Measurements from ENCODE around the gene CSAG2.
"Not testable (repeated sequence)": the region's sequence is repeated elsewhere in the genome, so short reads cannot be mapped to it uniquely, and the experiment has no call there.

CSAG2 gene, protein sequence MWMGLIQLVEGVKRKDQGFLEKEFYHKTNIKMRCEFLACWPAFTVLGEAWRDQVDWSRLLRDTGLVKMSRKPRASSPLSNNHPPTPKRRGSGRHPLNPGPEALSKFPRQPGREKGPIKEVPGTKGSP

DNA sequence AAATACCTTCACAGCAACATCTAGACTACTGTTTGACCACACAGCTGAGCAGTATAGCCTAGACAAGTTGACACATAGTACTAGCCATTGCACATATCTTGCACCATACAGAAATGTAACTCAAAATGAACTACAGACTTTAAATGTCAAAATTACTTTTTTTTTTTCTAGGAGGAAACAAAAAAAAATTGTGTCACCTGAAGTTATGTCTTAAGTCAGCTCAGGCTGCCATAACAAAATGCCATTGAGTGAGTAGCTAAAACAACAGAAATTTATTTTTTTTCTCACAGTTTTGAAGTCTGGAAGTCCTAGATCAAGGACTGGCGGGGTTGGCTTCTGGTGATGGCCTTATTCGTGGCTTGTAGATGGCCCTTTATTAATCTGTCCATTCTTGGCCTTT lies at the start of gene CSAG2:
TSS of gene CSAG2 (minus strand) at position 101 of the 400 bp plus-strand sequence. CDS start 161 bp downstream, outside the sequence.
- not testable (repeated sequence) for DNase-seq

GRCh38 chrX:152754871-152755270 lies 45.8 kb upstream of the CSAG2 start:
- DNase-seq = not testable (repeated sequence)

GRCh38 chrX:152753686-152754650 lies 44.9 kb upstream of the CSAG2 start, which contains the start of gene MAGEA2:
Gene MAGEA2, minus strand, starts transcription at chrX:152753842. Its CDS starts 2,479 bp downstream, at chrX:152751363.
- DNase-seq = not testable (repeated sequence)

DNA sequence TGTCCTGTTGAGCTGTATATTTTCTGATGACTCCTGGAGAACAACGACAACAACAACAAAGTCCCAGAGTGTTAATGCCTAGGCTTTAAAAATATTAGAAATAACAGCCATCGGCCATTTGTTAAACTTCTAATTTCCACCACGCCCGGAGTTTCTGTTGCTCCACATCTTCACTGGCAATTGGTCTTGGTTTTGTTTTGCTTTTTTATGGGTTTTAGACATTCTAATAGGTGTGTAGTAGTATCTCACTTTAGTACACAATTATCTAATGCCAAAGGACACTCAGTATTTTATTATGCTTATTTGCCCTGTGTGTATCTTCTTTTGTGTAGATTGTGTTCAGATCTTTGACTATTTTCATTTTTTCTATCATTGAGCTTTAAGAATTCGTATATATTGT lies 29.5 kb upstream of the CSAG2 start:
- DNase-seq = no peak

DNA sequence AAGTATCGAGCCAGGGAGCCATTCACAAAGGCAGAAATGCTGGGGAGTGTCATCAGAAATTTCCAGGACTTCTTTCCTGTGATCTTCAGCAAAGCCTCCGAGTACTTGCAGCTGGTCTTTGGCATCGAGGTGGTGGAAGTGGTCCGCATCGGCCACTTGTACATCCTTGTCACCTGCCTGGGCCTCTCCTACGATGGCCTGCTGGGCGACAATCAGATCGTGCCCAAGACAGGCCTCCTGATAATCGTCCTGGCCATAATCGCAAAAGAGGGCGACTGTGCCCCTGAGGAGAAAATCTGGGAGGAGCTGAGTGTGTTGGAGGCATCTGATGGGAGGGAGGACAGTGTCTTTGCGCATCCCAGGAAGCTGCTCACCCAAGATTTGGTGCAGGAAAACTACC lies 27.5 kb upstream of the CSAG2 start:
- not testable (repeated sequence) for DNase-seq

DNA sequence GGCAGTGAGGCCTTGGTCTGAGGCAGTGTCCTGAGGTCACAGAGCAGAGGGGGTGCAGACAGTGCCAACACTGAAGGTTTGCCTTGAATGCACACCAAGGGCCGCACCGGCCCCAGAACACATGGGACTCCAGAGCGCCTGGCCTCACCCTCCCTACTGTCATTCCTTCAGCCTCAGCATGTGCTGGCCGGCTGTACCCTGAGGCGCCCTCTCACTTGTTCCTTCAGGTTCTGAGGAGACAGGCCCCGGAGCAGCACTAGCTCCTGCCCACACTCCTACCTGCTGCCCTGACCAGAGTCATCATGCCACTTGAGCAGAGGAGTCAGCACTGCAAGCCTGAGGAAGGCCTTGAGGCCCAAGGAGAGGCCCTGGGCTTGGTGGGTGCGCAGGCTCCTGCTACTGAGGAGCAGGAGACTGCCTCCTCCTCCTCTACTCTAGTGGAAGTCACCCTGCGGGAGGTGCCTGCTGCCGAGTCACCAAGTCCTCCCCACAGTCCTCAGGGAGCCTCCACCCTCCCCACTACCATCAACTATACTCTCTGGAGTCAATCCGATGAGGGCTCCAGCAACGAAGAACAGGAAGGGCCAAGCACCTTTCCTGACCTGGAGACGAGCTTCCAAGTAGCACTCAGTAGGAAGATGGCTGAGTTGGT lies 26.9 kb upstream of the CSAG2 start:
- DNase-seq = no peak

DNA sequence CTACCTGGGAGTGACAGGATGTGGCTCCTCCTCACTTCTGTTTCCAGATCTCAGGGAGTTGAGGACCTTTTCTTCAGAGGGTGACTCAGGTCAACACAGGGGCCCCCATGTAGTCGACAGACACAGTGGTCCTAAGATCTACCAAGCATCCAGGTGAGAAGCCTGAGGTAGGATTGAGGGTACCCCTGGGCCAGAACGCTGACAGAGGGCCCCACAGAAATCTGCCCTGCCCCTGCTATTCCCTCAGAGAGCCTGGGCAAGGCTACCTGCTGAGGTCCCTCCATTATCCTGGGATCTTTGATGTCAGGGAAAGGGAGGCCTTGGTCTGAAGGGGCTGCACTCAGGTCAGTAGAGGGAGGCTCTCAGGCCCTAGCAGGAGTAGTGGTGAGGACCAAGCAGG lies 26.0 kb upstream of the CSAG2 start:
- DNase-seq = no peak

- DNase-seq = not testable (repeated sequence)
These were observed 25.2 kb upstream of the CSAG2 start for GRCh38 chrX:152734143-152734858.

GRCh38 chrX:152733261-152733975 lies 24.3 kb upstream of the CSAG2 start, which contains the start of the genes CSAG1 and MAGEA12:
Gene CSAG1, minus strand, starts transcription at chrX:152733721. Its CDS starts 1,261 bp downstream, at chrX:152732460.
Gene MAGEA12, plus strand, starts transcription at chrX:152733757. Its CDS starts 2,405 bp downstream, at chrX:152736162.
- DNase-seq = no peak

GRCh38 chrX:152725409-152725808 lies 16.3 kb upstream of the CSAG2 start:
- no peak for DNase-seq

DNA sequence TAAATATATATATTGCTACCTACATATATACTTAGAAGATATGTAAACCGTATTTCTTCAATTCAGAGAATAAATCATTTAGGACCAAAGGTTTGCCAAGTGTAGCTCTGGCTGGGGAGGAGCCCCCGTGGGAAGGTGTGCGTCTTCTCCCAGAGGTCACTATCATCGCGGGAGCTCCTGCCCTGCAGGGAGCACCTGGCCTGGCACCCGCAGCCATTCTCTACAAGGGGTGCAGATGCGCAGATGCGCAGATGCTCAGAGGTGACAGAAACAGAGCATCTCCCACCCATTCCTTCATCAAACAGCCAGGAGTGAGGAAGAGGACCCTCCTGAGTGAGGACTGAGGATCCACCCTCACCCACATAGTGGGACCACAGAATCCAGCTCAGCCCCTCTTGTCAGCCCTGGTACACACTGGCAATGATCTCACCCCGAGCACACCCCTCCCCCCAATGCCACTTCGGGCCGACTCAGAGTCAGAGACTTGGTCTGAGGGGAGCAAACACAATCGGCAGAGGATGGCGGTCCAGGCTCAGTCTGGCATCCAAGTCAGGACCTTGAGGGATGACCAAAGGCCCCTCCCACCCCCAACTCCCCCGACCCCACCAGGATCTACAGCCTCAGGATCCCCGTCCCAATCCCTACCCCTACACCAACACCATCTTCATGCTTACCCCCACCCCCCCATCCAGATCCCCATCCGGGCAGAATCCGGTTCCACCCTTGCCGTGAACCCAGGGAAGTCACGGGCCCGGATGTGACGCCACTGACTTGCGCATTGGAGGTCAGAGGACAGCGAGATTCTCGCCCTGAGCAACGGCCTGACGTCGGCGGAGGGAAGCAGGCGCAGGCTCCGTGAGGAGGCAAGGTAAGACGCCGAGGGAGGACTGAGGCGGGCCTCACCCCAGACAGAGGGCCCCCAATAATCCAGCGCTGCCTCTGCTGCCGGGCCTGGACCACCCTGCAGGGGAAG lies 5.0 kb upstream of the CSAG2 start, which contains the start of gene MAGEA2B:
TSS of gene MAGEA2B (plus strand) at position 814 of the 973 bp plus-strand sequence. CDS start 2,479 bp downstream, outside the sequence.
- DNase-seq = not testable (repeated sequence)

DNA sequence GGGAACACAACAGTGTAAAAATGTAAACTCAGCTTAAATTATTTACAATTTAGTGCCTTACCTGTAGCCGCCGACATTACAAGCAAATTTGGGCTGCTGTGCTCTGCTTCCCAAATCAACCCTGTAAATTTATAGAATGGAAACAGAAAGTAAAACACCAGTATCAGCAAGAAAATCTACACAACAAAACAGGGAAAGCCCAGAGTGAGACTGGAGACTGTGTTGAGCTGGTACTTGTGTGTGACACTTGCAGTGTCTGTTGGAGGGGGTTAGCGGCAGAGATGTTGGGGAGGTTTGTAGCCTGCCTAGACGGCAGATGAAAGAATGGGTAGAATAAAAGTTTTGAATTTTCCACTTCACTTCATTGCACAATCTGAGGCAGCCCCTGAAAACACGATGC lies 4.1 kb upstream of the CSAG2 start:
- DNase-seq = not testable (repeated sequence)

GRCh38 chrX:152706500-152706899 lies 2.6 kb downstream of the CSAG2 start:
- DNase-seq = not testable (repeated sequence)

- DNase-seq = peak; percentile 23
These were observed 8.7 kb downstream of the CSAG2 start for GRCh38 chrX:152700390-152700789.

- DNase-seq = not testable (repeated sequence)
These were observed 10.8 kb downstream of the CSAG2 start, which contains the start of gene MAGEA3 for GRCh38 chrX:152697952-152698931. Gene MAGEA3, plus strand, starts transcription at chrX:152698794. Its CDS starts 2,039 bp downstream, at chrX:152700833.

DNA sequence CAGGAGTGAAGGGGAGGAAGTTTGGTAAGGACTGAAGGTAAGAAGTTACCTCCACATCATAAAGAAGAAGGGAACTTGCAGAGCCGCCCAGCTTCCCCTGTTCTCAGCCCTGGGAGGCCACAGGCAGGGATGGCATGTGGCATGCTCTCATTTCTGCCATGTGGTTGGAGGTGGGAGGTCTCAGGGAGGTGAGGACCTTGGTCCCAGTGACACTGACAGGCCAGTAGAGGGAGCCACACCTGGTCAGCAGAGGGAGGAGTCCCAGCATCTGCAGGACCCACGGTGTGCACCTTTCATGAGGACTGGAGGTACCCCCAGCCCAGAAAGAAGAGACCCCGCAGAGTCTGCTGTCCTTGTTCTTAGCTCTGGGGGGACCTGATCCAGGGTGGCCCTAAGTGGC lies 28.1 kb downstream of the CSAG2 start:
- DNase-seq = not testable (repeated sequence)

DNA sequence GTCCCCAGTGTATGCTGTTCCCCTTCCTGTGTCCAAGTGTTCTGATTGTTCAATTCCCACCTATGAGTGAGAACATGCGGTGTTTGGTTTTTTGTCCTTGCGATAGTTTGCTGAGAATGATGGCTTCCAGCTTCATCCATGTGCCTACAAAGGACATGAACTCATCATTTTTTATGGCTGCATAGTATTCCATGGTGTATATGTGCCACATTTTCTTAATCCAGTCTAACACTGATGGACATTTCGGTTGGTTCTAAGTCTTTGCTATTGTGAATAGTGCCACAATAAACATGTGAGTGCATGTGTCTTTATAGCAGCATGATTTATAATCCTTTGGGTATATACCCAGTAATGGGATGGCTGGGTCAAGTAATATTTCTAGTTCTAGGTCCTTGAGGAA lies 34.4 kb downstream of the CSAG2 start:
- DNase-seq = not testable (repeated sequence)

- no peak for DNase-seq
These were observed 34.9 kb downstream of the CSAG2 start for GRCh38 chrX:152674135-152674534.

DNA sequence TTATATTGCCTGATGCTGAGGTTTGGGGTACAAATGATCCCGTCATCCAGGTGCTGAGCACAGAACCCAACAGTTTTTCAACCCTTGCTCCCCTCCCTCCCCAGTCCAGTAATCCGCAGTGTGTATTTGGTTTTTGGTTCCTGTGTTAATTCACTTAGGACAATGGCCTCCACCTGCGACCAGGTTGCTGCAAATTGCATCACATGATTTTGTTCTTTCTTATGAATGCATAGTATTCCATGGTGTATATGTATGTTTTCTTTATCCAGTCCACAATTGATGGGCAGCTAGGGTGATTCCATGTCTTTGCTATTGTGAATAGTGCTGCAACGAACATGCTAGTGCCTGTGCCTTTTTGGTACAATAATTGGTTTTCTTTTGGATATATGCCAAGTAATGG lies 46.0 kb downstream of the CSAG2 start:
- no peak for DNase-seq

Data from activated CD4-positive, CD25-positive, alpha-beta regulatory T cell treated with anti-CD3 and anti-CD28 coated beads, Interleukin-2, amount 50 U/mL, for 72 hours (primary cell).